Measurements from ENCODE around the gene RASGRF1.
A peak's percentile ranks its signal among the peaks of the same experiment; 100 is the strongest.

RASGRF1 gene

DNA sequence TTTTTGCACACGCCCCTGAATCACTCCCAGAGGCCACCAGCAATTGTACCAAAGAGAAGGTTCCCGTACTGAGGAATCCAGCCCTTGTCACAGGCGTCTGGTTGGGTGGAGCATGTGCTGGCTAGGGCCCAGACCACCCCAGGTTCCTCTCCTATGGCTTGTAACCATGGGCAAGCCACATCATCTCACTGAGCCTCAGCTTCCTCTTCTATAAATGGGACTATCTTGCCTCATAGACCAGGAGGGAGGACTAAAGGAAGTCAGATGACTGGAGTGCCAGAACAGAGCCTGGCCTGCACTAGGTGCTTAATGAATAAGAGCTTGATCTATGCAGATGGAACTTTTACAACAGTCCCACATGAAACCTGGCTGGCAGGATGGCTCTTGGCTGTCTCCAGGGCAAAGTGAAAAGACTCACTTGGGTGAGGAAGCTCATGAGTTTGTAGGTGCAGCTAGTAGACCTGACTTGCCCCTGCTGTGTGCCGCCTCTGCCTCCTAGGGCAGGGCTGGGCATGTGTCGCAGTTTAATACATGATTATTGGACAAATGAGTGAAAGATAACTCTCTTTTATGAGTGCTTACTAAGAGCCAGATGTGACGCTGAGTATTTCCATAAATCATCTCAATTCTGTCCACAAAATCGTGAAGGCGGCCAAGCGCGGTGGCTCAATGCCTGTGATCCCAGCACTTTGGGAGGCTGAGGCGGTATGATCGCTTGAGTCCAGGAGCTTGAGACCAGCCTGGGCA, 175.1 kb downstream of the RASGRF1 start:
- Histone ChIP-seq H3K4me1 (ENCODE audit: control insufficient read depth, insufficient read depth, low read length) (no peaks in the 10 kb centered on the region), H3K36me3 (ENCODE audit: control insufficient read depth in 2 of 2, insufficient read depth in 1 of 2, low read length in 2 of 2) (peaks cover 45 to 50% of the 10 kb centered on the region in 2 experiments), H3K4me3 (ENCODE audit: low read depth, low read length) (no peak overlapping the region), H3K9me3 (ENCODE audit: control insufficient read depth, insufficient read depth, low read depth, low read length) (no peaks in the 10 kb centered on the region), H3K27ac (ENCODE audit: extremely low read depth, low read depth, low read length) (no peak overlapping the region)
- POLR2A ChIA-PET, result no interaction called here
- CTCF ChIA-PET, result interaction anchor here (0.6 to 3.5 kb wide), 6 partner anchors 24 to 268 kb away, joined by 3 to 19 read pairs (median 6); no protein-coding TSS in a partner anchor
- TF ChIP-seq ZBTB17 (tag by site-specific recombination; IDR thresholded peaks at IDR 0.05) (peak; percentile 72), ZNF600 (tag by site-specific recombination; IDR thresholded peaks at IDR 0.05) (peak; percentile 73), ZNF335 (tag by site-specific recombination; conservative IDR thresholded peaks at IDR 0.05) (no peak), OSR2 (tag by site-specific recombination; IDR thresholded peaks at IDR 0.05) (peak; percentile 43; the same call in 1 of the 2 replicates), SP7 (tag by site-specific recombination; IDR thresholded peaks at IDR 0.05) (0 out of 2 replicates have a peak, but pooled peaks have one; percentile 36), GLIS1 (tag by site-specific recombination; IDR thresholded peaks at IDR 0.05) (peak; percentile 18; the same call in 1 of the 2 replicates), BCL11B (tag by site-specific recombination; IDR thresholded peaks at IDR 0.05; ENCODE audit: low read depth) (no peak), ZNF121 (tag by site-specific recombination; IDR thresholded peaks at IDR 0.05) (0 out of 2 replicates have a peak, but pooled peaks have one; percentile 13), ZIC2 (tag by site-specific recombination; IDR thresholded peaks at IDR 0.05) (peak; percentile 45)
- TF ChIP-seq, protein P1, sequence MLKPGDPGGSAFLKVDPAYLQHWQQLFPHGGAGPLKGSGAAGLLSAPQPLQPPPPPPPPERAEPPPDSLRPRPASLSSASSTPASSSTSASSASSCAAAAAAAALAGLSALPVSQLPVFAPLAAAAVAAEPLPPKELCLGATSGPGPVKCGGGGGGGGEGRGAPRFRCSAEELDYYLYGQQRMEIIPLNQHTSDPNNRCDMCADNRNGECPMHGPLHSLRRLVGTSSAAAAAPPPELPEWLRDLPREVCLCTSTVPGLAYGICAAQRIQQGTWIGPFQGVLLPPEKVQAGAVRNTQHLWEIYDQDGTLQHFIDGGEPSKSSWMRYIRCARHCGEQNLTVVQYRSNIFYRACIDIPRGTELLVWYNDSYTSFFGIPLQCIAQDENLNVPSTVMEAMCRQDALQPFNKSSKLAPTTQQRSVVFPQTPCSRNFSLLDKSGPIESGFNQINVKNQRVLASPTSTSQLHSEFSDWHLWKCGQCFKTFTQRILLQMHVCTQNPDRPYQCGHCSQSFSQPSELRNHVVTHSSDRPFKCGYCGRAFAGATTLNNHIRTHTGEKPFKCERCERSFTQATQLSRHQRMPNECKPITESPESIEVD (tag by site-specific recombination; IDR thresholded peaks at IDR 0.05), result peak; percentile 78
- TF ChIP-seq, protein P2, sequence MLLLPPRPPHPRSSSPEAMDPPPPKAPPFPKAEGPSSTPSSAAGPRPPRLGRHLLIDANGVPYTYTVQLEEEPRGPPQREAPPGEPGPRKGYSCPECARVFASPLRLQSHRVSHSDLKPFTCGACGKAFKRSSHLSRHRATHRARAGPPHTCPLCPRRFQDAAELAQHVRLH (tag by site-specific recombination; IDR thresholded peaks at IDR 0.05), result no peak
- TF ChIP-seq, protein P3, sequence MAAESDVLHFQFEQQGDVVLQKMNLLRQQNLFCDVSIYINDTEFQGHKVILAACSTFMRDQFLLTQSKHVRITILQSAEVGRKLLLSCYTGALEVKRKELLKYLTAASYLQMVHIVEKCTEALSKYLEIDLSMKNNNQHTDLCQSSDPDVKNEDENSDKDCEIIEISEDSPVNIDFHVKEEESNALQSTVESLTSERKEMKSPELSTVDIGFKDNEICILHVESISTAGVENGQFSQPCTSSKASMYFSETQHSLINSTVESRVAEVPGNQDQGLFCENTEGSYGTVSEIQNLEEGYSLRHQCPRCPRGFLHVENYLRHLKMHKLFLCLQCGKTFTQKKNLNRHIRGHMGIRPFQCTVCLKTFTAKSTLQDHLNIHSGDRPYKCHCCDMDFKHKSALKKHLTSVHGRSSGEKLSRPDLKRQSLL (tag by site-specific recombination; IDR thresholded peaks at IDR 0.05), result peak; percentile 64; the same call in 1 of the 2 replicates

DNA sequence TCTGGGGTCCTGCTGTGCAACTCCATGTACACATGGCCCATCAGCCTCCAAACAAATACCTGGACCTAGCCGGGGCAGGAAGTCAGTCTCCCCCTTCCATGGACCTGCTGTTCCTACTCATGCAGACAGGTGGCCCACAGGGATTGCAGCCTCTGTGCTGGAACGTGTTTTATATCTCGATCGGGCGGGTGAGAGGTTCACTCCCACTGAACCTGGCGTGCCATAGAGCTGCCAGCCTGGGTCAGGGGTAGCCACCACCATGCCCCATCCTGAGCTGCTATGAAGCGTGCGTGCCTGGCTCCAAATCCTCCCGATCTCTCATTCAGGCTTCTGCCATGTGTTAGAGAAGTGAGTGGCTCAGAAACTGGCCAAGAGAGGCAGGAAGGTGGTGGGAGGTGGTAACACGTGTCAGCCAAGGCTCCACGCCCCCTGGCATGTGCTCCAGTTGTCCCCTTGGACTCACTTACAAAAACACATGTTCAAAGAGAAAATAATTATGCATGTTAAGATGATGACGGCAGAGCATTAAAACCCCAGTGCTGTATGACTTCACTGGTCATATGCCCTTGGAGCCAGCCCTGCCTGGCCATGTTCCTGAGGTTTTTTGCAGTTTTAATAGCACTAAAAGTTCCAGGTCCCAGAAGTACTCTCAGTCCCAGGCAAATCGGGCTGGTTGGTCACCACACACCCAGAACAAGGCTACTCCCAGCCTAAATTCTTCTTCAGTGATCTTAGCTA, 176.4 kb downstream of the RASGRF1 start:
- ChIA-PET CTCF (interaction anchor here (0.5 to 3.5 kb wide), 7 partner anchors 23 to 270 kb away, joined by 3 to 19 read pairs (median 6); no protein-coding TSS in a partner anchor), POLR2A (no interaction called here)
- H3K9me3 ChIP-seq (ENCODE audit: control insufficient read depth, insufficient read depth, low read depth, low read length), result no peaks in the 10 kb centered on the region
- H3K4me1 ChIP-seq (ENCODE audit: control insufficient read depth, insufficient read depth, low read length), result no peaks in the 10 kb centered on the region
- no peak overlapping the region for H3K4me3 ChIP-seq (ENCODE audit: low read depth, low read length)
- no peak overlapping the region for H3K27ac ChIP-seq (ENCODE audit: extremely low read depth, low read depth, low read length)
- H3K36me3 ChIP-seq (ENCODE audit: control insufficient read depth in 2 of 2, insufficient read depth in 1 of 2, low read length in 2 of 2), result peaks cover 41 to 53% of the 10 kb centered on the region in 2 experiments
- no peak for TF ChIP-seq ZSCAN23 (tag by site-specific recombination; IDR thresholded peaks at IDR 0.05)
- peak; percentile 56; the same call in 1 of the 2 replicates for TF ChIP-seq SCRT2 (tag by site-specific recombination; IDR thresholded peaks at IDR 0.05)
- TF ChIP-seq SETDB1 (IDR thresholded peaks at IDR 0.05; ENCODE audit: insufficient read length, low read length), result no peak
- TF ChIP-seq ZNF768 (tag by site-specific recombination; IDR thresholded peaks at IDR 0.05), result no peak
- TF ChIP-seq ZNF426 (tag by site-specific recombination; IDR thresholded peaks at IDR 0.05), result no peak
- no peak for TF ChIP-seq ZNF2 (tag by site-specific recombination; IDR thresholded peaks at IDR 0.05)
- no peak for TF ChIP-seq ZNF223 (tag by site-specific recombination; IDR thresholded peaks at IDR 0.05)
- TF ChIP-seq YY2 (tag by site-specific recombination; IDR thresholded peaks at IDR 0.05), result no peak
- no peak for TF ChIP-seq ZNF16 (tag by site-specific recombination; IDR thresholded peaks at IDR 0.05; ENCODE audit: low read depth)
- TF ChIP-seq ZBTB10 (tag by site-specific recombination; IDR thresholded peaks at IDR 0.05), result no peak
- TF ChIP-seq, protein P4, sequence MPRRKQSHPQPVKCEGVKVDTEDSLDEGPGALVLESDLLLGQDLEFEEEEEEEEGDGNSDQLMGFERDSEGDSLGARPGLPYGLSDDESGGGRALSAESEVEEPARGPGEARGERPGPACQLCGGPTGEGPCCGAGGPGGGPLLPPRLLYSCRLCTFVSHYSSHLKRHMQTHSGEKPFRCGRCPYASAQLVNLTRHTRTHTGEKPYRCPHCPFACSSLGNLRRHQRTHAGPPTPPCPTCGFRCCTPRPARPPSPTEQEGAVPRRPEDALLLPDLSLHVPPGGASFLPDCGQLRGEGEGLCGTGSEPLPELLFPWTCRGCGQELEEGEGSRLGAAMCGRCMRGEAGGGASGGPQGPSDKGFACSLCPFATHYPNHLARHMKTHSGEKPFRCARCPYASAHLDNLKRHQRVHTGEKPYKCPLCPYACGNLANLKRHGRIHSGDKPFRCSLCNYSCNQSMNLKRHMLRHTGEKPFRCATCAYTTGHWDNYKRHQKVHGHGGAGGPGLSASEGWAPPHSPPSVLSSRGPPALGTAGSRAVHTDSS (tag by site-specific recombination; IDR thresholded peaks at IDR 0.05), result no peak
- no peak for TF ChIP-seq RBAK (tag by site-specific recombination; IDR thresholded peaks at IDR 0.05)
- no peak for TF ChIP-seq PBX3 (CRISPR knock-in tag; IDR thresholded peaks at IDR 0.05)

Data from HEK293 (cell line).